Mesodermal cell (in vitro differentiated cells): Measurements from ENCODE around the gene MZT2B.
"Not testable (repeated sequence)": the region's sequence is repeated elsewhere in the genome, so short reads cannot be mapped to it uniquely, and the experiment has no call there.

Source experiments
- H3K27ac ChIP-seq: 2 replicates; pipeline ENCODE4 v1.7.0; 2013; ENCODE audit warnings: mild to moderate bottlenecking, low read depth, low read length, moderate library complexity; ENCODE audit not compliant: severe bottlenecking
- H3K36me3 ChIP-seq: 2 replicates; pipeline ENCODE4 v1.7.1; 2013; ENCODE audit warnings: mild to moderate bottlenecking, low read length, moderate library complexity; ENCODE audit not compliant: control insufficient read depth, insufficient read depth
- H3K4me1 ChIP-seq: one replicate; pipeline ENCODE4 v1.7.1; 2013; ENCODE audit warnings: mild to moderate bottlenecking, low read length; ENCODE audit not compliant: insufficient read depth, control insufficient read depth, poor library complexity, severe bottlenecking
- H3K4me3 ChIP-seq: 2 replicates; pipeline ENCODE4 v1.7.0; 2013; ENCODE audit warnings: low read length, control low read depth, mild to moderate bottlenecking; ENCODE audit not compliant: insufficient read depth, poor library complexity, severe bottlenecking; ENCODE audit errors: extremely low read depth
- H3K9me3 ChIP-seq: 2 replicates; pipeline ENCODE4 v1.7.1; 2013; ENCODE audit warnings: mild to moderate bottlenecking, low read length, moderate library complexity; ENCODE audit not compliant: control insufficient read depth
- WGBS, 2 experiments: methylation state at CpG; one replicate each; pipeline ENCODE4 v1.1.5; 2013; ENCODE audit warnings: missing lambda C conversion rate in 2 of 2; ENCODE audit not compliant: insufficient coverage in 2 of 2; 5-methylcytosine and 5-hydroxymethylcytosine counted together

Gene MZT2B

GRCh38 chr2:130142396-130143265, 39.4 kb upstream of the MZT2B start:
- WGBS, 2 experiments: 89 to 93% methylated on average over 4 to 5 of the region's 13 CpGs
- H3K4me1 ChIP-seq, H3K27ac ChIP-seq, H3K9me3 ChIP-seq, H3K4me3 ChIP-seq, H3K36me3 ChIP-seq: not testable (repeated sequence)

- WGBS, 2 experiments: 61 to 82% methylated on average over 10 to 16 of the region's 28 CpGs
- H3K4me3 ChIP-seq: peak overlapping the region; percentile 14
Observed at GRCh38 chr2:130143266-130144039, 38.6 kb upstream of the MZT2B start.

GRCh38 chr2:130145006-130145414, 37.1 kb upstream of the MZT2B start, which contains the start of gene CCDC74B:
Gene CCDC74B, minus strand, starts transcription at chr2:130145112. Its CDS starts 116 bp downstream, at chr2:130144996.
- H3K9me3 ChIP-seq, H3K36me3 ChIP-seq, H3K4me1 ChIP-seq: not testable (repeated sequence)
- H3K4me3 ChIP-seq: peak within 1 kb of the TSS; percentile 31
- peak within 1 kb of the TSS; percentile 16 for H3K27ac ChIP-seq
- 0 to 4% methylated on average over 6 to 20 of the region's 30 CpGs for WGBS, 2 experiments

More at GRCh38 chr2:130143266-130144039, 38.6 kb upstream of the MZT2B start:
- H3K9me3 ChIP-seq, H3K27ac ChIP-seq, H3K4me1 ChIP-seq, H3K36me3 ChIP-seq: not testable (repeated sequence)

- not testable (repeated sequence) for H3K36me3 ChIP-seq, H3K4me3 ChIP-seq
- 88 to 93% methylated on average over 2 to 3 of the region's 6 CpGs for WGBS, 2 experiments
Observed at GRCh38 chr2:130148515-130148914, 33.5 kb upstream of the MZT2B start.

GRCh38 chr2:130150181-130151144, 31.6 kb upstream of the MZT2B start:
- Histone ChIP-seq H3K27ac (no peak overlapping the region), H3K4me1 (no peaks in the 10 kb centered on the region), H3K36me3 (peaks cover 22% of the 10 kb centered on the region), H3K9me3 (no peaks in the 10 kb centered on the region), H3K4me3 (no peak overlapping the region)
- WGBS, 2 experiments: 90 to 92% methylated on average over 17 to 22 of the region's 23 CpGs

More at GRCh38 chr2:130148515-130148914, 33.5 kb upstream of the MZT2B start:
- not testable (repeated sequence) for H3K27ac ChIP-seq, H3K4me1 ChIP-seq, H3K9me3 ChIP-seq

GRCh38 chr2:130151145-130151512, 30.9 kb upstream of the MZT2B start:
- H3K4me1 ChIP-seq, H3K4me3 ChIP-seq, H3K9me3 ChIP-seq, H3K27ac ChIP-seq: not testable (repeated sequence)
- peaks cover 26% of the 10 kb centered on the region for H3K36me3 ChIP-seq
- 75 to 92% methylated on average over 2 to 4 of the region's 5 CpGs for WGBS, 2 experiments

- H3K4me1 ChIP-seq, H3K9me3 ChIP-seq, H3K27ac ChIP-seq, H3K4me3 ChIP-seq: not testable (repeated sequence)
- peaks cover 26% of the 10 kb centered on the region for H3K36me3 ChIP-seq
- WGBS, 2 experiments: 94 to 97% methylated on average over 8 to 23 of the region's 27 CpGs
Observed at GRCh38 chr2:130152136-130152815, 29.8 kb upstream of the MZT2B start.

GRCh38 chr2:130152816-130153595, 29.1 kb upstream of the MZT2B start:
- 89 to 96% methylated on average over 16 to 19 of the region's 25 CpGs for WGBS, 2 experiments
- no peaks in the 10 kb centered on the region for H3K4me1 ChIP-seq
- no peak overlapping the region for H3K27ac ChIP-seq
- peaks cover 26% of the 10 kb centered on the region for H3K36me3 ChIP-seq
- no peaks in the 10 kb centered on the region for H3K9me3 ChIP-seq
- no peak overlapping the region for H3K4me3 ChIP-seq

- H3K36me3 ChIP-seq: peaks cover 33% of the 10 kb centered on the region
- not testable (repeated sequence) for H3K4me1 ChIP-seq, H3K27ac ChIP-seq, H3K4me3 ChIP-seq, H3K9me3 ChIP-seq
- 95 to 100% methylated on average over 4 to 8 of the region's 23 CpGs for WGBS, 2 experiments
Observed at GRCh38 chr2:130153721-130154422, 28.2 kb upstream of the MZT2B start.
